H9 (cell line): ENCODE results near the gene KIAA2012. TPM values are rescaled to one million over a fixed set of nuclear protein-coding genes. Genes with fewer than 3 reads are reported as not detected.

Experiments used
- DNase-seq: peaks from one replicate; pipeline ENCODE4 v3.0.0-alpha.2; 2017
- H2AFZ ChIP-seq: one replicate; pipeline ENCODE4 v1.6.1; 2013; ENCODE audit warnings: mild to moderate bottlenecking, low read length, control low read depth, moderate library complexity
- H2AK5ac ChIP-seq: 2 replicates; pipeline ENCODE4 v1.6.1; 2013; ENCODE audit warnings: low read length, control low read depth, mixed read lengths; ENCODE audit not compliant: insufficient read length
- H2BK120ac ChIP-seq: one replicate; pipeline ENCODE4 v1.6.1; 2013; ENCODE audit warnings: low read depth, mild to moderate bottlenecking, low read length, control low read depth, inconsistent platforms; ENCODE audit not compliant: poor library complexity, severe bottlenecking
- H2BK12ac ChIP-seq: 2 replicates; pipeline ENCODE4 v1.6.1; 2013; ENCODE audit warnings: low read length, control low read depth, mixed read lengths, low read depth; ENCODE audit not compliant: insufficient read length
- H2BK15ac ChIP-seq: 2 replicates; pipeline ENCODE4 v1.6.1; 2013; ENCODE audit warnings: low read depth, low read length, control low read depth
- H2BK20ac ChIP-seq: one replicate; pipeline ENCODE4 v1.6.1; 2013; ENCODE audit warnings: low read depth, mild to moderate bottlenecking, low read length, control low read depth, inconsistent platforms; ENCODE audit not compliant: poor library complexity, severe bottlenecking
- H2BK5ac ChIP-seq: 2 replicates; pipeline ENCODE4 v1.6.1; 2013; ENCODE audit warnings: low read length, control low read depth, mixed read lengths; ENCODE audit not compliant: insufficient read length
- H3K14ac ChIP-seq: 2 replicates; pipeline ENCODE4 v1.6.1; 2013; ENCODE audit warnings: low read length, control low read depth; ENCODE audit not compliant: insufficient read depth
- H3K18ac ChIP-seq: 2 replicates; pipeline ENCODE4 v1.6.1; 2013; ENCODE audit warnings: low read depth, mild to moderate bottlenecking, mixed read lengths, low read length, control low read depth; ENCODE audit not compliant: insufficient read length
- H3K23ac ChIP-seq: 2 replicates; pipeline ENCODE4 v1.6.1; 2013; ENCODE audit warnings: low read length, control low read depth, mixed read lengths, low read depth; ENCODE audit not compliant: insufficient read length
- H3K23me2 ChIP-seq: 2 replicates; pipeline ENCODE4 v1.6.1; 2013; ENCODE audit warnings: low read depth, mild to moderate bottlenecking, mixed read lengths, low read length, control low read depth; ENCODE audit not compliant: insufficient read length, poor library complexity, severe bottlenecking
- H3K27ac ChIP-seq: 2 replicates; pipeline ENCODE4 v1.5.1; 2013; ENCODE audit warnings: low read length, control low read depth, mixed read lengths, low read depth; ENCODE audit not compliant: insufficient read length
- H3K27me3 ChIP-seq: 2 replicates; pipeline ENCODE4 v1.6.1; 2013; ENCODE audit warnings: low read length, control low read depth, inconsistent platforms; ENCODE audit not compliant: insufficient read depth
- H3K4ac ChIP-seq: 2 replicates; pipeline ENCODE4 v1.6.1; 2013; ENCODE audit warnings: low read depth, mild to moderate bottlenecking, control low read depth, inconsistent platforms, low read length, moderate library complexity
- H3K4me1 ChIP-seq: 2 replicates; pipeline ENCODE4 v1.6.1; 2013; ENCODE audit warnings: low read length, control low read depth, inconsistent platforms; ENCODE audit not compliant: insufficient read depth
- H3K4me2 ChIP-seq: 2 replicates; pipeline ENCODE4 v1.6.1; 2013; ENCODE audit warnings: low read length, control low read depth, mixed read lengths; ENCODE audit not compliant: insufficient read length, insufficient read depth
- H3K56ac ChIP-seq: 2 replicates; pipeline ENCODE4 v1.6.1; 2013; ENCODE audit warnings: low read depth, mild to moderate bottlenecking, mixed read lengths, low read length, control low read depth; ENCODE audit not compliant: insufficient read length
- H3K79me1 ChIP-seq: 2 replicates; pipeline ENCODE4 v1.6.1; 2013; ENCODE audit warnings: low read depth, mild to moderate bottlenecking, moderate library complexity, low read length, control low read depth, inconsistent platforms; ENCODE audit not compliant: insufficient read depth, poor library complexity, severe bottlenecking
- H3K79me2 ChIP-seq: 2 replicates; pipeline ENCODE4 v1.6.1; 2013; ENCODE audit warnings: low read length, control low read depth, inconsistent platforms; ENCODE audit not compliant: insufficient read depth
- H3K9ac ChIP-seq: 2 replicates; pipeline ENCODE4 v1.6.1; 2013; ENCODE audit warnings: low read length, control low read depth, mixed read lengths; ENCODE audit not compliant: insufficient read length; ENCODE audit errors: extremely low read depth
- H3K9me3 ChIP-seq: one replicate; pipeline ENCODE4 v1.6.1; 2013; ENCODE audit warnings: low read depth, low read length, inconsistent platforms; ENCODE audit not compliant: control insufficient read depth
- H3T11ph ChIP-seq: one replicate; pipeline ENCODE4 v1.6.1; 2013; ENCODE audit warnings: mild to moderate bottlenecking, low read length, control low read depth, inconsistent platforms
- H4K20me1 ChIP-seq: one replicate; pipeline ENCODE4 v1.6.1; 2013; ENCODE audit not compliant: control insufficient read depth, insufficient read length, insufficient read depth
- H4K5ac ChIP-seq: 2 replicates; pipeline ENCODE4 v1.6.1; 2013; ENCODE audit warnings: low read depth, mild to moderate bottlenecking, mixed read lengths, low read length, control low read depth; ENCODE audit not compliant: insufficient read length
- H4K8ac ChIP-seq: replicated peaks from 2 replicates; pipeline ENCODE4 v1.6.1; 2013; ENCODE audit warnings: low read length, control low read depth, mixed read lengths, low read depth; ENCODE audit not compliant: insufficient read length
- H4K91ac ChIP-seq: 2 replicates; pipeline ENCODE4 v1.6.1; 2013; ENCODE audit warnings: low read depth, mild to moderate bottlenecking, moderate library complexity, mixed read lengths, low read length, control low read depth; ENCODE audit not compliant: insufficient read length
- H3K27ac Mint-ChIP-seq, 3 experiments: 2 replicates in 2 of 3; 3 replicates in 1 of 3; pipeline ENCODE4 v1.8.0; 2020 to 2021; ENCODE audit warnings: mixed read lengths in 3 of 3, mild to moderate bottlenecking in 1 of 3, moderate library complexity in 1 of 3
- H3K27me3 Mint-ChIP-seq: 2 replicates; pipeline ENCODE4 v1.8.0; 2021; ENCODE audit warnings: low read depth, mild to moderate bottlenecking, moderate library complexity, mixed read lengths
- H3K36me3 Mint-ChIP-seq, 3 experiments: 2 replicates in 2 of 3; 3 replicates in 1 of 3; pipeline ENCODE4 v1.8.0; 2020 to 2021; ENCODE audit warnings: low read depth in 3 of 3, mixed read lengths in 3 of 3; ENCODE audit not compliant: insufficient read depth in 1 of 3
- H3K4me1 Mint-ChIP-seq, 2 experiments: 2 replicates each; pipeline ENCODE4 v1.8.0; 2020; ENCODE audit warnings: mixed read lengths in 2 of 2
- H3K4me3 Mint-ChIP-seq, 2 experiments: 2 replicates in 1 of 2; 3 replicates in 1 of 2; pipeline ENCODE4 v1.8.0; 2020 to 2021; ENCODE audit warnings: mild to moderate bottlenecking in 2 of 2, mixed read lengths in 2 of 2, moderate library complexity in 1 of 2
- H3K9me3 Mint-ChIP-seq, 2 experiments: 2 replicates in 1 of 2; 3 replicates in 1 of 2; pipeline ENCODE4 v1.8.0; 2020; ENCODE audit warnings: mild to moderate bottlenecking in 2 of 2, mixed read lengths in 2 of 2, moderate library complexity in 1 of 2
- WGBS: extraction: QIAGEN DNeasy Blood & Tissue Kit; methylation state at CpG from one replicate; pipeline ENCODE4 v1.1.7; 2013; ENCODE audit warnings: missing lambda C conversion rate, low lambda C conversion rate, mixed read lengths; ENCODE audit not compliant: insufficient read length; ENCODE audit errors: extremely low coverage; 5-methylcytosine and 5-hydroxymethylcytosine counted together
- total RNA-seq: library from RNA; stranded (reverse); gene quantifications from 2 replicates; pipeline ENCODE4 v1.2.1, GENCODE V29; 2021
- TF ChIP-seq, protein P1 (sequence below): fragments of 200-600 bp; sonication (generic); conservative IDR thresholded peaks from 3 replicates; pipeline ENCODE4 v1.8.0; 2021; ENCODE audit warnings: antibody characterized with exemption, mild to moderate bottlenecking

Gene KIAA2012
- total RNA-seq, 1 experiment from 2014 or later: not detected

DNA sequence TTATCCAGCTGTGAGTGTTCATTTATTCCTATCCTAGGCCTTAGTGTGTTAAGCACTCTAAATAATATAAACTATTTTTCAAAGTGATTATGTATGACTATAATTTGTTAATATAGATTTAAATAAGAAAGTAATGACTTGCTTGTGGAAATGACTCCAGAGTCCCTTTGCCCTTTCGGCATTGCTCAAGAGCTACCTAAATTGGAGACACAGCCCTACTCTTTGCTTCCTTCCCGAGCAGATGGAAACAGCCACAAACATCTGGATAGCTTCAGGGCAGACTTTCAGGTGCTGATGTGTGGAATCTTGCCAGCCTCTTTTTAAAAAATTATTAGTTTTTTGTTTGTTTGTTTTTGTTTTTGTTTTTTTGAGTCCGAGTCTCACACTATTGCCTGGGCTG lies 121.4 kb downstream of the KIAA2012 start:
- no peak overlapping the region for H2BK20ac ChIP-seq
- no peak for DNase-seq
- no peaks in the 10 kb centered on the region for H3K9me3 Mint-ChIP-seq
- H3K9me3 ChIP-seq: no peaks in the 10 kb centered on the region
- H3K14ac ChIP-seq: no peak overlapping the region
- H3K36me3 Mint-ChIP-seq: no peaks in the 10 kb centered on the region
- H4K91ac ChIP-seq: no peak overlapping the region
- no CpG with 5 or more reads among the region's 3 CpGs for WGBS
- TF ChIP-seq, protein P1, sequence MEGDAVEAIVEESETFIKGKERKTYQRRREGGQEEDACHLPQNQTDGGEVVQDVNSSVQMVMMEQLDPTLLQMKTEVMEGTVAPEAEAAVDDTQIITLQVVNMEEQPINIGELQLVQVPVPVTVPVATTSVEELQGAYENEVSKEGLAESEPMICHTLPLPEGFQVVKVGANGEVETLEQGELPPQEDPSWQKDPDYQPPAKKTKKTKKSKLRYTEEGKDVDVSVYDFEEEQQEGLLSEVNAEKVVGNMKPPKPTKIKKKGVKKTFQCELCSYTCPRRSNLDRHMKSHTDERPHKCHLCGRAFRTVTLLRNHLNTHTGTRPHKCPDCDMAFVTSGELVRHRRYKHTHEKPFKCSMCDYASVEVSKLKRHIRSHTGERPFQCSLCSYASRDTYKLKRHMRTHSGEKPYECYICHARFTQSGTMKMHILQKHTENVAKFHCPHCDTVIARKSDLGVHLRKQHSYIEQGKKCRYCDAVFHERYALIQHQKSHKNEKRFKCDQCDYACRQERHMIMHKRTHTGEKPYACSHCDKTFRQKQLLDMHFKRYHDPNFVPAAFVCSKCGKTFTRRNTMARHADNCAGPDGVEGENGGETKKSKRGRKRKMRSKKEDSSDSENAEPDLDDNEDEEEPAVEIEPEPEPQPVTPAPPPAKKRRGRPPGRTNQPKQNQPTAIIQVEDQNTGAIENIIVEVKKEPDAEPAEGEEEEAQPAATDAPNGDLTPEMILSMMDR: no peak
- no peak overlapping the region for H3K27ac ChIP-seq
- H3K27me3 ChIP-seq: no peaks in the 10 kb centered on the region
- H3K9ac ChIP-seq: no peak overlapping the region
- no peak overlapping the region for H2AFZ ChIP-seq
- H3K4me2 ChIP-seq: no peak overlapping the region
- no peaks in the 10 kb centered on the region for H3K79me1 ChIP-seq
- H3K56ac ChIP-seq: no peak overlapping the region
- H3T11ph ChIP-seq: no peak overlapping the region
- no peak overlapping the region for H2AK5ac ChIP-seq
- H3K27me3 Mint-ChIP-seq: no peaks in the 10 kb centered on the region; the same call in none of the 2 replicates
- H4K5ac ChIP-seq: no peak overlapping the region
- H4K8ac ChIP-seq: no peak overlapping the region
- no peak overlapping the region for H2BK120ac ChIP-seq
- no peaks in the 10 kb centered on the region for H3K4me1 ChIP-seq
- H3K27ac Mint-ChIP-seq: peak overlapping the region in 1 of 3 experiments; percentile 75; a peak in 1 of 7 replicates
- H3K23me2 ChIP-seq: no peaks in the 10 kb centered on the region
- no peak overlapping the region for H2BK12ac ChIP-seq
- peaks cover 6 to 17% of the 10 kb centered on the region in 2 experiments for H3K4me1 Mint-ChIP-seq
- no peak overlapping the region for H2BK15ac ChIP-seq
- H4K20me1 ChIP-seq: no peaks in the 10 kb centered on the region
- H3K23ac ChIP-seq: no peak overlapping the region
- H3K18ac ChIP-seq: no peak overlapping the region
- H3K79me2 ChIP-seq: no peaks in the 10 kb centered on the region
- H3K4ac ChIP-seq: no peak overlapping the region
- H3K4me3 Mint-ChIP-seq: no peak overlapping the region
- H2BK5ac ChIP-seq: no peak overlapping the region
